Lower leg skin (tissue), 4 donors: ENCODE measurements around the gene WDR70. TPM values are rescaled to one million over a fixed set of nuclear protein-coding genes. Genes with fewer than 3 reads are reported as not detected.

Experiments
- DNase-seq, 2 donors: peaks; one replicate each; pipeline ENCODE4 v3.0.0-alpha.2; 2019; ENCODE audit warnings: low spot score in 2 of 2
- H3K4me3 ChIP-seq: fragments of 200-600 bp; sonication (generic); 2 replicates; pipeline ENCODE4 v1.5.1; 2017; ENCODE audit warnings: mild to moderate bottlenecking, low read depth; ENCODE audit not compliant: poor library complexity, severe bottlenecking
- CTCF ChIP-seq, 3 donors: fragments of 450-650 bp; IDR thresholded peaks; one replicate each; pipeline ENCODE4 v1.5.1; 2016; ENCODE audit warnings: antibody characterized with exemption in 3 of 3, mild to moderate bottlenecking in 3 of 3, moderate library complexity in 2 of 3
- POLR2A ChIP-seq, 2 donors: fragments of 450-650 bp; IDR thresholded peaks; one replicate each; pipeline ENCODE4 v1.6.1; 2016 to 2017; ENCODE audit warnings: antibody characterized with exemption in 2 of 2, mild to moderate bottlenecking in 1 of 2, moderate library complexity in 1 of 2
- WGBS, 2 donors: methylation state at CpG; one replicate each; pipeline ENCODE4 v1.1.5; 2018; 5-methylcytosine and 5-hydroxymethylcytosine counted together
- intact Hi-C: fragments of 100-400 bp; cut with DNase I; formaldehyde crosslinking; loops from one replicate; pipeline ENCODE4 v1.15.0; 2023; ENCODE audit warnings: low total_unique reads
- total RNA-seq, 4 donors: library from RNA; depleted of rRNA; stranded (reverse); fragments of >200 nt; gene quantifications; one replicate each; pipeline ENCODE4 v1.1.0, GENCODE V29; 2016

Gene WDR70
- total RNA-seq, 4 donors from 2014 or later: 19.1 to 25.5 (median 23.7) TPM

- no peak for DNase-seq
- intact Hi-C loops: no loop called here
These were observed 189.8 kb downstream of the WDR70 start for GRCh38 chr5:37568893-37569292.

GRCh38 chr5:37569466-37569865 is 190.3 kb downstream of the WDR70 start:
- DNase-seq: no peak
- TF ChIP-seq CTCF (IDR thresholded peaks at IDR 0.05) (no peak), POLR2A (IDR thresholded peaks at IDR 0.05) (no peak)
- H3K4me3 ChIP-seq: no peak overlapping the region
- intact Hi-C loops: no loop called here
- WGBS, 2 donors: 90 to 95% methylated on average over 2 of the region's 2 CpGs

More at GRCh38 chr5:37568893-37569292, 189.8 kb downstream of the WDR70 start:
- TF ChIP-seq POLR2A (IDR thresholded peaks at IDR 0.05) (no peak), CTCF (IDR thresholded peaks at IDR 0.05) (no peak)
- no peak overlapping the region for H3K4me3 ChIP-seq

- H3K4me3 ChIP-seq: no peak overlapping the region
- no peak for DNase-seq
- intact Hi-C loops: no loop called here
- no peak for TF ChIP-seq POLR2A (IDR thresholded peaks at IDR 0.05)
- no peak for TF ChIP-seq CTCF (IDR thresholded peaks at IDR 0.05)
- WGBS, 2 donors: 74 to 88% methylated on average over 1 of the region's 1 CpG
These were observed 191.5 kb downstream of the WDR70 start for GRCh38 chr5:37570597-37570996.

GRCh38 chr5:37571985-37572384 is 192.9 kb downstream of the WDR70 start:
- no peak overlapping the region for H3K4me3 ChIP-seq
- intact Hi-C loops: no loop called here
- no peak for DNase-seq
- WGBS, 2 donors: 41 to 49% methylated on average over 2 of the region's 2 CpGs
- TF ChIP-seq CTCF (IDR thresholded peaks at IDR 0.05): no peak
- TF ChIP-seq POLR2A (IDR thresholded peaks at IDR 0.05): no peak

GRCh38 chr5:37575541-37576489 is 196.7 kb downstream of the WDR70 start:
- intact Hi-C loops: no loop called here
- WGBS, 2 donors: 82 to 83% methylated on average over 8 of the region's 8 CpGs
- TF ChIP-seq POLR2A (IDR thresholded peaks at IDR 0.05) (no peak), CTCF (IDR thresholded peaks at IDR 0.05) (no peak)
- H3K4me3 ChIP-seq: no peak overlapping the region
- no peak for DNase-seq
